Measurements from ENCODE around the gene LCN6. TPM values are rescaled to one million over a fixed set of nuclear protein-coding genes. Genes with fewer than 3 reads are reported as not detected.

The LCN6 gene
- total RNA-seq, 3 donors from 2014 or later = 1.0 to 8.5 (median 4.7) TPM

DNA sequence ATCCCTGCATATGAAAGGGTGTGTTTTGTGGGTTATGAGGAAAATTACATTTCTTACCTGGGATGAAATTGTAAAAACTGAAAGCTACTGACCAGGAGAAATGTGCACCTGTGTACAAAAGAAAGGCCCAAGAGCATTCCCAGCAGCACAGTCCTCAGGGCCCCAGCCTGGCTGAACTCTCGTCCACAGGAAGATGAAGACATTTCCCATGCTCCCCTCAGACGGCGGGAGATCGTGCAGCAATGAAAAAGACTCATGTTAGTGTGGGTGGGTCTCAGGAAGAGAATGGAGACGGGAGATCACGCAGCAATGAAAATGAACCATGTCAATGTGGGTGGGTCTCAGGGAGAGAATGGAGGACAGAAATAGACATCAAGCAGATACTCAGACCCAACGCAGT, 28.6 kb upstream of the LCN6 start:
- H3K9me3 ChIP-seq = peaks cover 4% of the 10 kb centered on the region
- H3K36me3 ChIP-seq (ENCODE audit: low read depth) = no peaks in the 10 kb centered on the region
- TF ChIP-seq, protein P1, sequence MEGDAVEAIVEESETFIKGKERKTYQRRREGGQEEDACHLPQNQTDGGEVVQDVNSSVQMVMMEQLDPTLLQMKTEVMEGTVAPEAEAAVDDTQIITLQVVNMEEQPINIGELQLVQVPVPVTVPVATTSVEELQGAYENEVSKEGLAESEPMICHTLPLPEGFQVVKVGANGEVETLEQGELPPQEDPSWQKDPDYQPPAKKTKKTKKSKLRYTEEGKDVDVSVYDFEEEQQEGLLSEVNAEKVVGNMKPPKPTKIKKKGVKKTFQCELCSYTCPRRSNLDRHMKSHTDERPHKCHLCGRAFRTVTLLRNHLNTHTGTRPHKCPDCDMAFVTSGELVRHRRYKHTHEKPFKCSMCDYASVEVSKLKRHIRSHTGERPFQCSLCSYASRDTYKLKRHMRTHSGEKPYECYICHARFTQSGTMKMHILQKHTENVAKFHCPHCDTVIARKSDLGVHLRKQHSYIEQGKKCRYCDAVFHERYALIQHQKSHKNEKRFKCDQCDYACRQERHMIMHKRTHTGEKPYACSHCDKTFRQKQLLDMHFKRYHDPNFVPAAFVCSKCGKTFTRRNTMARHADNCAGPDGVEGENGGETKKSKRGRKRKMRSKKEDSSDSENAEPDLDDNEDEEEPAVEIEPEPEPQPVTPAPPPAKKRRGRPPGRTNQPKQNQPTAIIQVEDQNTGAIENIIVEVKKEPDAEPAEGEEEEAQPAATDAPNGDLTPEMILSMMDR (IDR thresholded peaks at IDR 0.05) = no peak
- H3K4me3 ChIP-seq = no peak overlapping the region
- ATAC-seq = peak; percentile 17
- intact Hi-C loops (cut with DNase I, micrococcal nuclease) = no loop called here
- peaks cover 7% of the 10 kb centered on the region for H3K4me1 ChIP-seq (ENCODE audit: low read depth)
- DNase-seq = no peak

DNA sequence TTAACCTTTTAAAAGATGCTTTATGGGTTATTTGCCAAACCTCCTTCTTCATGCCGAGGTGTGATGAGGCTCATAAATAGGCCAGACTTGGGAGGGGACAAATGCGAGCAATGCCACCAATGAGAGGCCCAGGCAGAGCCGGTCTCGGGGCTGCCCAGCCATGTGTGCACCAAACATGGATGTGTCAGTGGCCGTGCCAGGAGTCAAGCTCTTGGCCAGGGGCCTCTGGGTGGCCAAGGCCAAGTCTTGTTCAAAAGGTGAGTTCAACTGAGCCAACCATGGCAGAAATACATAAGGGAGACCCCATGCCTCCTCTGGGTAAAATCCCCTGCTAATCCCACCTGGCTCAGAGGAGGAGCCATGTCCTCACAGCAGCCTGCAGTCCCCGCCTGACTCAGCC, 26.9 kb upstream of the LCN6 start:
- DNase-seq (peak in 1 of 3 donors; percentile 16), ATAC-seq (no peak)
- Histone ChIP-seq H3K4me1 (ENCODE audit: low read depth) (peaks cover 7% of the 10 kb centered on the region), H3K36me3 (ENCODE audit: low read depth) (no peaks in the 10 kb centered on the region), H3K9me3 (peaks cover 4% of the 10 kb centered on the region), H3K4me3 (no peak overlapping the region)
- intact Hi-C loops (cut with DNase I, micrococcal nuclease) = no loop called here
- TF ChIP-seq, protein P1 (IDR thresholded peaks at IDR 0.05) = no peak

DNA sequence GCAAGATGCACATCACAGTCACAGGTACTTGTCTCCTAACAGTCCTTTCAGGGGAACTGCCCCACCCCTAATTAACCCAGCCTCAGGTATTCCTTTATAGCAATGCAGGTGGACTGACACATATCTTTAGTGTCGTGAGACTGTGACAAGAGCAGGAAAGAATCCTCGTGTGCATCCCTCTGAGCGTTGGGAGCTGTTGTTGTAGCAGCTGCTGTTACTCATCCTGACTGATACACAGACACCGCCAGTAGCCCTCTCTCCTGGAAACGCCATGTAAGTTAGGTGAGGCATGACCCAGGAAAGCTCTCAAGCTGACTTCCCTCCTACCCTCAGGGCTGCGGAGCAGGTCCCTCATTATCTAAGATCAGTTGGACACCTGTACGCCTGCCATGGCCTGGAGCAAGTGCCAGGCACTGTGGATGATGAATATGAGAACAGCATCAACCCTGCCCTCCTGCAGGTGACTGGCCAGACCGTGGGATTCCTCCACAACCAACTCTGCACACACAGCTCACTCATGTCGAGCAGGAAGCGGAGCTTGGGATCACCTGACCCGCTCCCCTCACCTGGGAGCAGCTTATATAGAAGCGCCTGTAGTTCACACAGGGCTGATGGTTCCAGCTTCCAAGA, 26.2 kb upstream of the LCN6 start:
- H3K36me3 ChIP-seq (ENCODE audit: low read depth) = no peaks in the 10 kb centered on the region
- H3K9me3 ChIP-seq = peaks cover 4% of the 10 kb centered on the region
- peak in 1 of 3 donors; percentile 9 for DNase-seq
- no peak for ATAC-seq
- intact Hi-C loops (cut with DNase I, micrococcal nuclease) = no loop called here
- H3K4me1 ChIP-seq (ENCODE audit: low read depth) = peaks cover 7% of the 10 kb centered on the region
- TF ChIP-seq, protein P1 (IDR thresholded peaks at IDR 0.05) = no peak
- H3K4me3 ChIP-seq = no peak overlapping the region

DNA sequence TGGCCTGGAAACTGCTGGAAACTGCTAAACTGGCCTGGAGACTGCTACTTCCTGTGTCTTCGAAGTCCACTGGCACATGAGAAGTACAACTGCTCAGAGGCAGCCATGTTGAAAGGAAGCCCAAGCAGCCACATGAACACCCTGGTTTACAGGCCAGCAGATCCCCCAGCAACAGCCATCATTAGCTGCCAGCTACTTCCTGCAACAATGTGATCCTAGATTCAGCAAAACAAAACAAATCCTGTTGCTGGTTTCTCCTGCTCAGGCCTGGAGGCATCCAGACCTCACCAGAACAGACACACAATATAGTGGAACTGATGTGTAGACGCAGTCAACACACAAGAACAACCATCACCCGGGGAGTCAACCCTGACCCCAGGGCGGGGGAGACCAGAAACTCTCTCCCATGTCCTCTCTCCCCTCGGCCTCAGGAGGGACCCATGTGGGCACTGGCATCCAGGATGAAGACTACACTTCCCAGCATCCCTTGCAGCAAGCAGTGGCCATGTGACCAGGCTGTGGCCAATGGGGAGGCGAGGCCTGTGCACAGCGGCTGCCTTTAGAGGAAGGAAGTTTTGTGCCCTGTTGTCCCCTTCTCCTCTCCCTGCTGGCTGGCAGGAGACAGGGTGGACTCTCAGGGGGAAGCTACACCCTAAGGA, 25.2 kb upstream of the LCN6 start:
- intact Hi-C loops (cut with DNase I, micrococcal nuclease) = no loop called here
- H3K9me3 ChIP-seq = peaks cover 4% of the 10 kb centered on the region
- ATAC-seq (peak; percentile 20), DNase-seq (peak in 2 of 3 donors; percentile 52 to 60)
- H3K4me1 ChIP-seq (ENCODE audit: low read depth) = peaks cover 7% of the 10 kb centered on the region
- H3K4me3 ChIP-seq = no peak overlapping the region
- no peaks in the 10 kb centered on the region for H3K36me3 ChIP-seq (ENCODE audit: low read depth)
- TF ChIP-seq, protein P1 (IDR thresholded peaks at IDR 0.05) = no peak

DNA sequence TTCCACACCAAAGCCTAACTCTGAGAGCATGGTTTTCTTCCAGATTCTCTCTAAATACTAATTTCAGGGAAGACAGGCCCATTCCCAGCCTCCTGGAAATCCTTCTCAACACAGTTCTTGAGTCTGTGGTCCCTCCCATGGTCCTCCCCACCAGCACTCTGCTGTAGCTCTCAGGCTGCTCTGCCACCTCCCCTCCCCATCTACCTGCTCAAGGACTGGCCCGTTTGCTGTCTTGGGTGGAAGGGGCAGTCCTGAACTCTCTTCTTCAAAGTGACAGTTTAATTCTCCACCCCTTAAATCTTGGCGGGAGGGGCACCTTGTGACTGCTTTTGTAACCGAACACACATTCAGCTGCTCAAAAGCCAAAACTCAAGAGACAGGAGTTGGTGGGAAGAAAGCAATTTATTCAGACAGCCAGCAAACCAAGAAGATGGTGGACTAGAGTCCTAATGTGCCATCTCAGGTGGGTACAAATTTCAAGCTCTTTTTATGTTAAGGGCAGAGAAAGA, 23.6 kb upstream of the LCN6 start:
- Histone ChIP-seq H3K4me3 (no peak overlapping the region), H3K36me3 (ENCODE audit: low read depth) (no peaks in the 10 kb centered on the region), H3K4me1 (ENCODE audit: low read depth) (no peaks in the 10 kb centered on the region), H3K9me3 (peaks cover 4% of the 10 kb centered on the region)
- intact Hi-C loops (cut with DNase I, micrococcal nuclease) = no loop called here
- no peak for ATAC-seq
- DNase-seq = peak in 1 of 3 donors; percentile 16
- TF ChIP-seq, protein P1 (IDR thresholded peaks at IDR 0.05) = no peak
